ENCODE measurements around the gene URB1. TPM values are rescaled to one million over a fixed set of nuclear protein-coding genes. Genes with fewer than 3 reads are reported as not detected.

The URB1 gene
- total and polyA plus RNA-seq, 2 of the 8 experiments (the other 6 are each of a cell fraction or from before 2014, with no cell fraction given) = 8.1 to 28.9 TPM

- TF ChIP-seq CHD7 (IDR thresholded peaks at IDR 0.05; ENCODE audit: insufficient replicate concordance, low read length) (no peak), TAF1 (IDR thresholded peaks at IDR 0.05; ENCODE audit: low read depth, low read length) (no peak), MAX (IDR thresholded peaks at IDR 0.05) (peak; percentile 91), SP4 (IDR thresholded peaks at IDR 0.05; ENCODE audit: low read length) (no peak), YY1 (IDR thresholded peaks at IDR 0.05; ENCODE audit: low read depth, low read length) (no peak), TAF7 (optimal IDR thresholded peaks at IDR 0.05; ENCODE audit: borderline replicate concordance, low read depth, low read length) (no peak), PHF8 (conservative IDR thresholded peaks at IDR 0.05; ENCODE audit: low read depth, low read length) (no peak), ATF3 (IDR thresholded peaks at IDR 0.05; ENCODE audit: insufficient read depth, low read depth, low read length) (no peak)
These were observed 19.6 kb upstream of the URB1 start, which contains the start of gene EVA1C (continued) for GRCh38 chr21:32412162-32413014.
